B cell (primary cell): Measurements from ENCODE around the gene CACNA2D3. TPM values are rescaled to one million over a fixed set of nuclear protein-coding genes. Genes with fewer than 3 reads are reported as not detected.

ENCODE experiments used
- ATAC-seq: fragments of 200-7000 bp; cut with Tn5 transposase; one replicate; pipeline ENCODE4 v1.10.0; 2021; ENCODE audit warnings: low read depth, mild to moderate bottlenecking, moderate number of reproducible peaks, moderate library complexity
- CTCF ChIA-PET: fragments of 350-600 bp; sonication (Branson Sonifier 250); formaldehyde crosslinking; loops from one replicate; lab custom pipeline; 2021; ENCODE audit warnings: antibody characterized with exemption, inconsistent platforms; lab: Charles Lee
- POLR2A ChIA-PET: fragments of 350-600 bp; sonication (Branson Sonifier 250); formaldehyde crosslinking; loops from one replicate; lab custom pipeline; 2021; ENCODE audit warnings: antibody characterized with exemption; lab: Charles Lee
- DNase-seq: peaks from one replicate; pipeline ENCODE4 v3.0.0; 2013
- H2AFZ ChIP-seq: 2 replicates; pipeline ENCODE4 v1.6.1; 2012; ENCODE audit warnings: mild to moderate bottlenecking, low read depth, low read length; ENCODE audit not compliant: insufficient read depth, poor library complexity, severe bottlenecking
- H3K27ac ChIP-seq, 2 donors: 1 replicate in 1 of 2; 2 replicates in 1 of 2; pipeline ENCODE4 v1.5.1; 2012 to 2013; ENCODE audit warnings: low read length in 2 of 2, mild to moderate bottlenecking in 2 of 2, moderate library complexity in 1 of 2
- H3K27me3 ChIP-seq, 4 experiments: fragments of 200-600 bp in 1 of 4; sonication (generic) in 1 of 4; replicated peaks in 1 of 4; 1 replicate in 2 of 4; 2 replicates in 2 of 4; pipeline versions ENCODE4 v1.6.1 to v1.7.0; 2013 to 2016; ENCODE audit warnings: low read length in 3 of 4, mild to moderate bottlenecking in 2 of 4, mixed read lengths in 1 of 4, moderate library complexity in 1 of 4; ENCODE audit not compliant: insufficient read depth in 4 of 4, control insufficient read depth in 3 of 4; ENCODE audit errors: control extremely low read depth in 1 of 4
- H3K36me3 ChIP-seq, 2 experiments: replicated peaks in 1 of 2; 1 replicate in 1 of 2; 2 replicates in 1 of 2; pipeline versions ENCODE4 v1.6.1 to v1.7.1; 2013; ENCODE audit warnings: low read length in 1 of 2; ENCODE audit not compliant: insufficient read depth in 2 of 2, control insufficient read depth in 1 of 2; ENCODE audit errors: control extremely low read depth in 1 of 2, extremely low read depth in 1 of 2
- H3K4me1 ChIP-seq, 2 donors: fragments of 200-600 bp in 1 of 2; sonication (generic) in 1 of 2; 1 replicate in 1 of 2; 2 replicates in 1 of 2; pipeline versions ENCODE4 v1.5.1 to v1.6.1; 2013 to 2017; ENCODE audit warnings: low read length in 2 of 2; ENCODE audit not compliant: control insufficient read depth in 2 of 2, insufficient read depth in 2 of 2
- H3K4me2 ChIP-seq: replicated peaks from 2 replicates; pipeline ENCODE3; 2012; ENCODE audit warnings: mild to moderate bottlenecking, low read depth, low read length; ENCODE audit not compliant: poor library complexity, severe bottlenecking
- H3K4me3 ChIP-seq, 5 experiments: fragments of 200-600 bp in 1 of 5; sonication (generic) in 1 of 5; 1 replicate in 3 of 5; 2 replicates in 2 of 5; pipeline versions ENCODE4 v1.5.1 to v1.7.0; 2011 to 2016; ENCODE audit warnings: low read length in 4 of 5, mild to moderate bottlenecking in 4 of 5, low read depth in 2 of 5, control low read depth in 1 of 5, moderate library complexity in 1 of 5; ENCODE audit not compliant: insufficient read depth in 1 of 5; ENCODE audit errors: control extremely low read depth in 1 of 5, extremely low read depth in 1 of 5
- H3K79me2 ChIP-seq: fragments of 200-600 bp; sonication (generic); one replicate; pipeline ENCODE4 v1.6.0; 2016; ENCODE audit warnings: low read length; ENCODE audit not compliant: control insufficient read depth, insufficient read depth
- H3K9ac ChIP-seq: fragments of 200-600 bp; sonication (generic); 2 replicates; pipeline ENCODE4 v1.6.1; 2017; ENCODE audit warnings: mild to moderate bottlenecking, low read length, moderate library complexity
- H3K9me3 ChIP-seq, 3 donors: one replicate each; pipeline versions ENCODE4 v1.6.1 to v1.7.1; 2013; ENCODE audit warnings: low read length in 2 of 3; ENCODE audit not compliant: control insufficient read depth in 2 of 3, insufficient read depth in 1 of 3; ENCODE audit errors: control extremely low read depth in 1 of 3
- H4K20me1 ChIP-seq: 2 replicates; pipeline ENCODE4 v1.6.0; 2012; ENCODE audit warnings: mild to moderate bottlenecking, low read length; ENCODE audit not compliant: insufficient read depth, control insufficient read depth, poor library complexity, severe bottlenecking
- H3K27ac Mint-ChIP-seq: one replicate; pipeline ENCODE4 v1.8.0; 2021; ENCODE audit warnings: mixed read lengths
- H3K27me3 Mint-ChIP-seq: one replicate; pipeline ENCODE4 v1.8.0; 2021; ENCODE audit warnings: mixed read lengths
- H3K4me1 Mint-ChIP-seq: one replicate; pipeline ENCODE4 v1.8.0; 2021; ENCODE audit warnings: mixed read lengths
- H3K4me3 Mint-ChIP-seq: one replicate; pipeline ENCODE4 v1.8.0; 2021; ENCODE audit warnings: mixed read lengths
- H3K9me3 Mint-ChIP-seq: one replicate; pipeline ENCODE4 v1.8.0; 2022; ENCODE audit warnings: mixed read lengths; ENCODE audit not compliant: insufficient read depth
- EZH2 ChIP-seq: IDR thresholded peaks from 2 replicates; pipeline ENCODE4 v1.6.1; 2012; ENCODE audit warnings: borderline replicate concordance, low read depth, mild to moderate bottlenecking, moderate library complexity, low read length; ENCODE audit not compliant: insufficient read depth, poor library complexity, severe bottlenecking
- WGBS: methylation state at CpG from one replicate; pipeline ENCODE4 v1.1.5; 2013; ENCODE audit warnings: missing lambda C conversion rate; ENCODE audit not compliant: insufficient coverage; 5-methylcytosine and 5-hydroxymethylcytosine counted together
- intact Hi-C: fragments of 100-400 bp; cut with micrococcal nuclease; formaldehyde crosslinking; loops from one replicate; pipeline ENCODE4 v1.10.0; 2022
- polyA plus RNA-seq: library from polyadenylated mRNA; depleted of rRNA; stranded (reverse); fragments of >200 nt; gene quantifications from 2 replicates; pipeline ENCODE4 v1.2.3, GENCODE V29; 2012
- total RNA-seq, 2 donors: library from RNA; stranded (reverse); fragments of 120-200 nt in 1 of 2; gene quantifications; 1 replicate in 1 of 2; 2 replicates in 1 of 2; pipeline versions ENCODE4 v1.2.3 to v1.2.4, GENCODE V29; 2013 to 2022
- TF ChIP-seq, protein P1 (sequence below): fragments of 200-600 bp; IDR thresholded peaks from one replicate; pipeline ENCODE4 v1.8.0; 2022; ENCODE audit warnings: antibody characterized with exemption, mild to moderate bottlenecking

The CACNA2D3 gene
- total and polyA plus RNA-seq, 2 donors (not counting 1 experiment from before 2014, with no cell fraction given): not detected

GRCh38 chr3:54313418-54313817, 191.1 kb downstream of the CACNA2D3 start:
- CTCF ChIA-PET: no interaction called here
- H3K9me3 ChIP-seq: peaks cover 0 to 6% (median 0%) of the 10 kb centered on the region in 3 donors
- intact Hi-C loops: no loop called here
- no peak overlapping the region for H3K27ac Mint-ChIP-seq
- WGBS: 88% methylated on average over 4 of the region's 5 CpGs
- no peaks in the 10 kb centered on the region for H3K79me2 ChIP-seq
- H3K4me3 Mint-ChIP-seq: no peak overlapping the region
- H3K36me3 ChIP-seq: no peaks in the 10 kb centered on the region
- H3K4me3 ChIP-seq: no peak overlapping the region
- no peaks in the 10 kb centered on the region for H3K4me1 ChIP-seq
- ATAC-seq: no peak
- no peak for DNase-seq
- no peak for TF ChIP-seq EZH2
- TF ChIP-seq, protein P1, sequence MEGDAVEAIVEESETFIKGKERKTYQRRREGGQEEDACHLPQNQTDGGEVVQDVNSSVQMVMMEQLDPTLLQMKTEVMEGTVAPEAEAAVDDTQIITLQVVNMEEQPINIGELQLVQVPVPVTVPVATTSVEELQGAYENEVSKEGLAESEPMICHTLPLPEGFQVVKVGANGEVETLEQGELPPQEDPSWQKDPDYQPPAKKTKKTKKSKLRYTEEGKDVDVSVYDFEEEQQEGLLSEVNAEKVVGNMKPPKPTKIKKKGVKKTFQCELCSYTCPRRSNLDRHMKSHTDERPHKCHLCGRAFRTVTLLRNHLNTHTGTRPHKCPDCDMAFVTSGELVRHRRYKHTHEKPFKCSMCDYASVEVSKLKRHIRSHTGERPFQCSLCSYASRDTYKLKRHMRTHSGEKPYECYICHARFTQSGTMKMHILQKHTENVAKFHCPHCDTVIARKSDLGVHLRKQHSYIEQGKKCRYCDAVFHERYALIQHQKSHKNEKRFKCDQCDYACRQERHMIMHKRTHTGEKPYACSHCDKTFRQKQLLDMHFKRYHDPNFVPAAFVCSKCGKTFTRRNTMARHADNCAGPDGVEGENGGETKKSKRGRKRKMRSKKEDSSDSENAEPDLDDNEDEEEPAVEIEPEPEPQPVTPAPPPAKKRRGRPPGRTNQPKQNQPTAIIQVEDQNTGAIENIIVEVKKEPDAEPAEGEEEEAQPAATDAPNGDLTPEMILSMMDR: no peak
- H3K9me3 Mint-ChIP-seq: peaks cover 3% of the 10 kb centered on the region
- no peak overlapping the region for H3K27ac ChIP-seq
- no peaks in the 10 kb centered on the region for H3K4me1 Mint-ChIP-seq
- no peak overlapping the region for H3K9ac ChIP-seq
- H3K4me2 ChIP-seq: no peak overlapping the region
- POLR2A ChIA-PET: no interaction called here
- H2AFZ ChIP-seq: no peak overlapping the region
- H3K27me3 ChIP-seq: no peaks in the 10 kb centered on the region
- H3K27me3 Mint-ChIP-seq: peaks cover 4% of the 10 kb centered on the region
- H4K20me1 ChIP-seq: no peaks in the 10 kb centered on the region

DNA sequence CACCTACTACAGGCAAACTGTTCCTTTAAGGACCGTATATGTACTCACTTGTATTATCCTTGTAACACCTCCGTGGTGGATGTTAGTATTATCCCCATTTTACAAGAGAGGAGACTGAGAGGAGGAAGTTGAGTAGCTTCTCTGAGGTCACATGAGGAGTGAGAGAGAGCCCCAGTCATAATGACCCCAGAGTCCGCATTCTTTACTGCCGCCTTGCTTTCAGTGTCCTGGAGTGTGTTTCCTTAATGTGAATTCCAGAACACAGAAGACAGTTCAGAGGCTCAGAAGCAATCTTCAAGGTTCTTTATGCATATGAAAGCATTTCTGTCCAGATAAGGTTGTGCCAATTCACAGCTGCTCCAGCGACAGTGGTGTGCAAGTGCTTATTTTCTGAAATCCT, 199.2 kb downstream of the CACNA2D3 start:
- WGBS: 94% methylated on average over 2 of the region's 5 CpGs
- ChIA-PET POLR2A (no interaction called here), CTCF (no interaction called here)
- Histone ChIP-seq H2AFZ (no peak overlapping the region), H3K79me2 (no peaks in the 10 kb centered on the region), H3K27me3 (no peaks in the 10 kb centered on the region), H3K9ac (no peak overlapping the region), H3K27ac (no peak overlapping the region), H4K20me1 (no peaks in the 10 kb centered on the region), H3K4me2 (no peak overlapping the region), H3K36me3 (no peaks in the 10 kb centered on the region), H3K4me1 (no peaks in the 10 kb centered on the region), H3K4me3 (no peak overlapping the region), H3K9me3 (no peaks in the 10 kb centered on the region)
- Mint-ChIP-seq H3K27me3 (peaks cover 4% of the 10 kb centered on the region), H3K9me3 (no peaks in the 10 kb centered on the region), H3K4me1 (no peaks in the 10 kb centered on the region), H3K4me3 (no peak overlapping the region), H3K27ac (no peak overlapping the region)
- intact Hi-C loops: no loop called here
- no peak for ATAC-seq
- no peak for DNase-seq
- no peak for TF ChIP-seq EZH2
- TF ChIP-seq, protein P1: no peak
